ENCODE data around the gene SNW1.
"Not testable (repeated sequence)": the region's sequence is repeated elsewhere in the genome, so short reads cannot be mapped to it uniquely, and the experiment has no call there.

DNA sequence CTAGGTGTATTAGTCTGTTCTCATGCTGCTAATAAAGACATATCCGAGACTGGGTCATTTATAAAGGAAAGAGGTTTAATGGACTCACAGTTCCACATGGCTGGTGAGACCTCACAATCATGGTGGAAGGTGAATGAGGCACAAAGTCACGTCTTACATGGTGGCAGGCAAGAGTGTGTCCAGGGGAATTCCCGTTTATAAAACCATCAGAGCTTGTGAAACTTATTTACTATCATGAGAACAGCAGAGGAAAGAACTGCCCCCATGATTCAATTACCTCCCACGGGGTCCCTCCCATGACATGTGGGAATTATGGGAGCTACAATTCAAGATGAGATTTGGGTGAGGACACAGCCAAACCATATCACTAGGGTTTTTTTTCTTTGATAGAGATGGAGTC is 13.0 kb upstream of the SNW1 start:
- TF ChIP-seq, protein P1, sequence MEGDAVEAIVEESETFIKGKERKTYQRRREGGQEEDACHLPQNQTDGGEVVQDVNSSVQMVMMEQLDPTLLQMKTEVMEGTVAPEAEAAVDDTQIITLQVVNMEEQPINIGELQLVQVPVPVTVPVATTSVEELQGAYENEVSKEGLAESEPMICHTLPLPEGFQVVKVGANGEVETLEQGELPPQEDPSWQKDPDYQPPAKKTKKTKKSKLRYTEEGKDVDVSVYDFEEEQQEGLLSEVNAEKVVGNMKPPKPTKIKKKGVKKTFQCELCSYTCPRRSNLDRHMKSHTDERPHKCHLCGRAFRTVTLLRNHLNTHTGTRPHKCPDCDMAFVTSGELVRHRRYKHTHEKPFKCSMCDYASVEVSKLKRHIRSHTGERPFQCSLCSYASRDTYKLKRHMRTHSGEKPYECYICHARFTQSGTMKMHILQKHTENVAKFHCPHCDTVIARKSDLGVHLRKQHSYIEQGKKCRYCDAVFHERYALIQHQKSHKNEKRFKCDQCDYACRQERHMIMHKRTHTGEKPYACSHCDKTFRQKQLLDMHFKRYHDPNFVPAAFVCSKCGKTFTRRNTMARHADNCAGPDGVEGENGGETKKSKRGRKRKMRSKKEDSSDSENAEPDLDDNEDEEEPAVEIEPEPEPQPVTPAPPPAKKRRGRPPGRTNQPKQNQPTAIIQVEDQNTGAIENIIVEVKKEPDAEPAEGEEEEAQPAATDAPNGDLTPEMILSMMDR (conservative IDR thresholded peaks at IDR 0.05; ENCODE audit: low read length): not testable (repeated sequence)
- TF ChIP-seq EZH2phosphoT487 (IDR thresholded peaks at IDR 0.05; ENCODE audit: borderline replicate concordance): not testable (repeated sequence)
